Adrenal gland (tissue), 12 donors: ENCODE results near the gene OSBPL10. TPM values are rescaled to one million over a fixed set of nuclear protein-coding genes. Genes with fewer than 3 reads are reported as not detected.

Experiments used
- DNase-seq, 7 donors: peaks; one replicate each; pipeline ENCODE4 v3.0.0-alpha.2; 2019 to 2020
- H3K27ac ChIP-seq, 5 donors: fragments of 200-600 bp; sonication (generic) in 4 of 5; 1 replicate in 3 of 5; 2 replicates in 2 of 5; pipeline versions ENCODE4 v1.5.1 to v1.8.0; 2016 to 2020; ENCODE audit warnings: mild to moderate bottlenecking in 1 of 5
- H3K27me3 ChIP-seq: fragments of 200-600 bp; 2 replicates; pipeline ENCODE4 v1.8.0; 2021
- H3K36me3 ChIP-seq, 2 donors: fragments of 200-600 bp; replicated peaks in 1 of 2; 1 replicate in 1 of 2; 2 replicates in 1 of 2; pipeline versions ENCODE4 v1.5.1 to v1.8.0; 2018 to 2022
- H3K4me1 ChIP-seq, 2 donors: fragments of 200-600 bp; replicated peaks in 1 of 2; 1 replicate in 1 of 2; 2 replicates in 1 of 2; pipeline versions ENCODE4 v1.5.1 to v1.8.0; 2018 to 2021
- H3K4me3 ChIP-seq, 4 donors: fragments of 200-600 bp; sonication (generic) in 3 of 4; one replicate each; pipeline ENCODE4 v1.5.1; 2016 to 2018
- H3K9me3 ChIP-seq, 3 donors: fragments of 200-600 bp; sonication (generic) in 1 of 3; replicated peaks in 1 of 3; 1 replicate in 2 of 3; 2 replicates in 1 of 3; pipeline versions ENCODE4 v1.5.1 to v1.8.0; 2016 to 2021
- POLR2A ChIP-seq, 2 donors: fragments of 450-650 bp; IDR thresholded peaks; one replicate each; pipeline ENCODE4 v1.6.1; 2017; ENCODE audit warnings: antibody characterized with exemption in 2 of 2, mild to moderate bottlenecking in 2 of 2, moderate library complexity in 1 of 2
- WGBS, 4 donors: extraction: QIAGEN DNeasy Blood & Tissue Kit in 2 of 4; methylation state at CpG; one replicate each; pipeline versions ENCODE4 v1.1.5 to v1.1.7; 2013 to 2017; 5-methylcytosine and 5-hydroxymethylcytosine counted together
- intact Hi-C, 2 donors: fragments of 100-400 bp; cut with DNase I; formaldehyde crosslinking; loops; one replicate each; pipeline versions ENCODE4 v1.14.1 to v1.15.0; 2022 to 2023
- polyA plus RNA-seq, 3 donors: library from polyadenylated mRNA; stranded (reverse); fragments of 200-250 nt in 2 of 3; fragments of 350-450 nt in 1 of 3; fragmentation: Illumina TruSeq in 1 of 3; extraction: RNeasy Lipid Tissue Mini Kit (QIAGEN cat#74804) in 1 of 3; gene quantifications; one replicate each; pipeline ENCODE4 v1.2.3, GENCODE V29; 2013 to 2014
- total RNA-seq, 9 donors: library from RNA; depleted of rRNA in 4 of 9; stranded (reverse); fragments of >200 nt in 4 of 9; fragments of 120-200 nt in 1 of 9; fragmentation: NEBNext Ultra II Directional in 1 of 9; extraction: Animal tissue kit (Norgen Biotek cat#: 25700) in 1 of 9; gene quantifications; one replicate each; pipeline versions ENCODE4 v1.1.0 to v1.2.4, GENCODE V29; 2013 to 2023
- TF ChIP-seq, protein P1 (sequence below), 6 experiments: fragments of 450-650 bp in 4 of 6; fragments of 200-600 bp in 2 of 6; sonication (generic) in 1 of 6; IDR thresholded peaks; 1 replicate in 5 of 6; 2 replicates in 1 of 6; pipeline versions ENCODE4 v1.5.1 to v1.8.0; 2016 to 2021; ENCODE audit warnings: antibody characterized with exemption in 6 of 6, mild to moderate bottlenecking in 2 of 6, moderate library complexity in 1 of 6
- donor health status: healthy with polysubstance abuse.
- donor health status: Bipolar disorder and iron deficiency.
- donor health status: DM: yes; HTN: yes; CAD: no.
- donor health status: DM: no; HTN: no; CAD: no.
- donor health status: DM: no; HTN: no; CAD: no.
- donor health status: DM: yes; HTN: yes; CAD: no.

The OSBPL10 gene
- total and polyA plus RNA-seq, 12 donors = 2.0 to 55.6 (median 9.4) TPM

GRCh38 chr3:31622636-31623288 is 358.3 kb downstream of the OSBPL10 start:
- H3K9me3 ChIP-seq = no peaks in the 10 kb centered on the region
- H3K4me1 ChIP-seq = no peaks in the 10 kb centered on the region
- no peak for DNase-seq
- TF ChIP-seq, protein P1, sequence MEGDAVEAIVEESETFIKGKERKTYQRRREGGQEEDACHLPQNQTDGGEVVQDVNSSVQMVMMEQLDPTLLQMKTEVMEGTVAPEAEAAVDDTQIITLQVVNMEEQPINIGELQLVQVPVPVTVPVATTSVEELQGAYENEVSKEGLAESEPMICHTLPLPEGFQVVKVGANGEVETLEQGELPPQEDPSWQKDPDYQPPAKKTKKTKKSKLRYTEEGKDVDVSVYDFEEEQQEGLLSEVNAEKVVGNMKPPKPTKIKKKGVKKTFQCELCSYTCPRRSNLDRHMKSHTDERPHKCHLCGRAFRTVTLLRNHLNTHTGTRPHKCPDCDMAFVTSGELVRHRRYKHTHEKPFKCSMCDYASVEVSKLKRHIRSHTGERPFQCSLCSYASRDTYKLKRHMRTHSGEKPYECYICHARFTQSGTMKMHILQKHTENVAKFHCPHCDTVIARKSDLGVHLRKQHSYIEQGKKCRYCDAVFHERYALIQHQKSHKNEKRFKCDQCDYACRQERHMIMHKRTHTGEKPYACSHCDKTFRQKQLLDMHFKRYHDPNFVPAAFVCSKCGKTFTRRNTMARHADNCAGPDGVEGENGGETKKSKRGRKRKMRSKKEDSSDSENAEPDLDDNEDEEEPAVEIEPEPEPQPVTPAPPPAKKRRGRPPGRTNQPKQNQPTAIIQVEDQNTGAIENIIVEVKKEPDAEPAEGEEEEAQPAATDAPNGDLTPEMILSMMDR (IDR thresholded peaks at IDR 0.05) = no peak
- H3K4me3 ChIP-seq = no peak overlapping the region
- WGBS, 4 donors = 79 to 92% (median 85%) methylated on average over 4 of the region's 4 CpGs
- peaks cover 0 to 24% of the 10 kb centered on the region in 2 donors for H3K36me3 ChIP-seq
- no peaks in the 10 kb centered on the region for H3K27me3 ChIP-seq
- intact Hi-C loops = no loop called here
- H3K27ac ChIP-seq = no peak overlapping the region

- DNase-seq = no peak
- Histone ChIP-seq H3K27me3 (no peaks in the 10 kb centered on the region), H3K4me1 (peaks cover 0 to 6% of the 10 kb centered on the region in 2 donors), H3K27ac (no peak overlapping the region), H3K36me3 (peaks cover 0 to 24% of the 10 kb centered on the region in 2 donors), H3K9me3 (no peaks in the 10 kb centered on the region), H3K4me3 (no peak overlapping the region)
- WGBS, 4 donors = 55 to 67% (median 62%) methylated on average over 3 of the region's 3 CpGs
- intact Hi-C loops = no loop called here
- no peak for TF ChIP-seq POLR2A (IDR thresholded peaks at IDR 0.05)
- TF ChIP-seq, protein P1 (IDR thresholded peaks at IDR 0.05) = no peak
Measured at GRCh38 chr3:31621314-31621713, 359.7 kb downstream of the OSBPL10 start.

DNA sequence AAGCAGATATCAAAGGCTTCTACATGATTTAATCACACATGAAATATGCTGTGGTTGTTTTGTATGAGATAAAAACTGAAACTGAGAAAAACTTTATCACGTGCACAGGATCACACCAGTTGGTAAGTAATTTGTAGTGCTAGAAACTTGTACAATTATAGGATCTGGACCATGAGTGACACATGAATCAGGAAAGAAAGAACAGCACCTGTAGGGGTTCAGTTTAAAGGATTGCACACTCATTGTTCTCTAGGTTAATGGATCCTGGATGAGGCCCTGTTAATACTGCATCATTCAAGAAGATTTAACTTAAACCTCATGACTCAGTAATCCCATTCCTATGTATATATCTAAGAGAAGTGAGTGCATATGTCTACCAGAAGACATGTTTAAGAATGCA is 360.4 kb downstream of the OSBPL10 start:
- Histone ChIP-seq H3K27ac (no peak overlapping the region), H3K27me3 (no peaks in the 10 kb centered on the region), H3K36me3 (peaks cover 0 to 24% of the 10 kb centered on the region in 2 donors), H3K9me3 (no peaks in the 10 kb centered on the region), H3K4me1 (peaks cover 0 to 11% of the 10 kb centered on the region in 2 donors), H3K4me3 (no peak overlapping the region)
- DNase-seq = no peak
- no peak for TF ChIP-seq POLR2A (IDR thresholded peaks at IDR 0.05)
- TF ChIP-seq, protein P1 (IDR thresholded peaks at IDR 0.05) = no peak
- WGBS, 4 donors = 93 to 98% (median 96%) methylated on average over 1 of the region's 1 CpG
- intact Hi-C loops = no loop called here

DNA sequence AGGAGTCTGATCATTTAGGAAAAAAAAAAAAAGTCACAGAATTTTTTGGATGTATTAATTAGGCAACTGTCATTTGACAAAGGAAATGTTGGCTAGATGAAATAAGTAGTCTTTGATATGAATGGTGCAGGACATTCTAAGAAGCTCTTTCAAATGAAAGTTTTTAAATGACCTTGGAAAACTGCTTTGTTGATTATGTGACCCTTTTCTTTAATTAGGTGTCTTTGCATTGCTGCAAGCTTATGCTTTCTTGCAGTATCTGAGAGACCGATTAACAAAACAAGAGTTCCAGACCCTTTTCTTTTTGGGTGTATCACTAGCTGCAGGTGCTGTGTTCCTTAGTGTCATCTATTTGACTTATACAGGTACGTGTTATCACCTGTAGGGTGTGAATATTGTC is 364.4 kb downstream of the OSBPL10 start:
- Histone ChIP-seq H3K4me1 (peaks cover 0 to 21% of the 10 kb centered on the region in 2 donors), H3K9me3 (no peaks in the 10 kb centered on the region), H3K36me3 (peaks cover 0 to 16% of the 10 kb centered on the region in 2 donors), H3K4me3 (no peak overlapping the region), H3K27ac (no peak overlapping the region), H3K27me3 (no peaks in the 10 kb centered on the region)
- WGBS, 4 donors = 93 to 99% (median 96%) methylated on average over 2 of the region's 2 CpGs
- no peak for DNase-seq
- TF ChIP-seq, protein P1 (IDR thresholded peaks at IDR 0.05) = no peak
- TF ChIP-seq POLR2A (IDR thresholded peaks at IDR 0.05) = no peak
- intact Hi-C loops = no loop called here
